Mononuclear cell (primary cell): Measurements from ENCODE around the gene AKAP3. TPM values are rescaled to one million over a fixed set of nuclear protein-coding genes. Genes with fewer than 3 reads are reported as not detected.

Experiments used
- H3K27me3 ChIP-seq: 2 replicates; pipeline ENCODE4 v1.6.0; 2011; ENCODE audit warnings: low read length, control low read depth; ENCODE audit not compliant: insufficient read depth
- H3K4me1 ChIP-seq: 2 replicates; pipeline ENCODE4 v1.5.1; 2011; ENCODE audit warnings: mild to moderate bottlenecking, low read length, control low read depth; ENCODE audit not compliant: insufficient read depth
- H3K4me3 ChIP-seq: 2 replicates; pipeline ENCODE4 v1.5.1; 2011; ENCODE audit warnings: mild to moderate bottlenecking, low read length, moderate library complexity
- H3K9me3 ChIP-seq: 2 replicates; pipeline ENCODE4 v1.5.1; 2011; ENCODE audit warnings: low read depth, mild to moderate bottlenecking, control low read depth, low read length
- total RNA-seq: library from RNA; depleted of rRNA; stranded (reverse); fragments of >200 nt; gene quantifications from one replicate; pipeline ENCODE4 v1.2.3, GENCODE V29; 2012

AKAP3 gene
- total RNA-seq, 1 donor = 1.4 TPM

DNA sequence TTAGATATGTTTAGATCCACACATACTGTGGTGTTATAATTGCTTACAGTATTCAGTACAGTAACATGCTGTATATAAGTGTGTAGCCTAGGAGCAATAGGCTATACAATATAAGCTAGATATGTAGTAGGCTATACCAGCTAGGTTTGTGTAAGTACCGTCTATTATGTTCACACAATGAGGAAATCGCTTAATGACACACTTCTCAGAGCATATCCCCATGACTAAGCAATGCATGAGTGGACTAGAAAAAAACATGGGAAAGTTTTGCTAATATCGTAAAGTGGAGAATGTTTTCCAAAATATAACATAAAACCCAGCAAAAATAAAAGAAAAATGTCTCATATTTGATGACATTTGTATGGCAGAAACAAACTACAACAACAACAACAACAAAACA lies 27.3 kb downstream of the AKAP3 start:
- H3K4me1 ChIP-seq = no peaks in the 10 kb centered on the region
- H3K27me3 ChIP-seq = peaks cover 2% of the 10 kb centered on the region
- H3K9me3 ChIP-seq = no peaks in the 10 kb centered on the region
- H3K4me3 ChIP-seq = no peak overlapping the region

DNA sequence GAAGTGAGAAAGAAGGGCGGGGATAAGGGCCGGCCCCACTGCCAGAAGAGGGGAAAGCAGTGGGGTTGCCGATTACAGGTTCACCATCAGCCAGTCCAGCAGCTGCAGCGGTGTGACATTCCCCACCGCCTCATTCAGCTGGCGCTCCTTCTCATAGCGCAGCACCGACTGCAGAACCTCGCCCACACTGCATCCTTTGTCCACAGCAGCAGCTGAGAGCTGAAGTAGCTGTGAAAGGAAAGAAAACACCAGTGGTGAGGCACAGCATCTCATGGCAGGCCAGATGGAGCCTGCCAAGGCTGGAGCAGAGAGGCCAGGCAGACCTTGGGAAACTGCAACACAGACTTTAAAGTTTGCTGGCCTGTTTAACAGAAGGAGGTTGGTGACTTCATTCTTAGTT lies 33.2 kb downstream of the AKAP3 start:
- H3K4me1 ChIP-seq = no peaks in the 10 kb centered on the region
- H3K27me3 ChIP-seq = no peaks in the 10 kb centered on the region
- H3K4me3 ChIP-seq = no peak overlapping the region
- H3K9me3 ChIP-seq = no peaks in the 10 kb centered on the region

DNA sequence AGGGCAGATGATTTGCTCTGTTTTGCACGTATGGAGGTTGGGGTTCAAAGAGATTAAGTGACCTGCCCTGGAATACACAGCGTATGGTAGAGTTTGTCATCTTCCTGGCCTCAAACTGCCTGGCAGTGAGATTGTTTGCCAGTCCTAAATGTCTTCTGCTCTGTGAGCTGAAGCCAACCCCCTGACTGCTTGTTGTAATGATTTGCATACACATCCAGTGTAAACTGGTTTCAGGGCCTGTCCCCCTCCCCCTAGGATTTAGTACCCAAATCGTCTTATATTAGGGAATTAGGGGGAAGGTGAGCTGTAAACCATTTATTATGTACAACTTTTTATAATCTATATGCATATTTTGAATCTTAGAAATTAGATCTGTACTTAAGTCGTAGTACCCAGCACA lies 38.4 kb downstream of the AKAP3 start:
- Histone ChIP-seq H3K9me3 (no peaks in the 10 kb centered on the region), H3K27me3 (no peaks in the 10 kb centered on the region), H3K4me1 (peaks cover 7% of the 10 kb centered on the region), H3K4me3 (no peak overlapping the region)

DNA sequence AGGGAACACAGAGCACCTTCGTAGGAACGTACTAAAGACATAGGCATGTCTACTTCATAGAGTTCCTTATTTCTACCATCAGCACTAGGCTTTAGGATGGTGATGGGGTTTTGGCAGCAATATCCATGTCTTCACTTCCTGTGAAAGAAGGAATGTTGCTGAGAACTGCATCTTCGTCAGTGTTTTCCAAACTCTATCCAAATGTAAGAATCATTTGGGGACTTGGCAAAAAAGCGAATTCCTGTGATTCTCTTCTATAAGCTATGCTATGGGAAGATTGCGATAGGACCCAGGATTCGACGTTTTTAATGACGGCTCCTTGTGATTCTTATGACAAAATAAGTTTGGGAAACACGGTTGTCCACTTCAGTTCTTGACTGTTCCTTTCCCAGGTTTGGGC lies 39.8 kb downstream of the AKAP3 start:
- Histone ChIP-seq H3K27me3 (no peaks in the 10 kb centered on the region), H3K9me3 (no peaks in the 10 kb centered on the region), H3K4me1 (peaks cover 7% of the 10 kb centered on the region), H3K4me3 (no peak overlapping the region)

DNA sequence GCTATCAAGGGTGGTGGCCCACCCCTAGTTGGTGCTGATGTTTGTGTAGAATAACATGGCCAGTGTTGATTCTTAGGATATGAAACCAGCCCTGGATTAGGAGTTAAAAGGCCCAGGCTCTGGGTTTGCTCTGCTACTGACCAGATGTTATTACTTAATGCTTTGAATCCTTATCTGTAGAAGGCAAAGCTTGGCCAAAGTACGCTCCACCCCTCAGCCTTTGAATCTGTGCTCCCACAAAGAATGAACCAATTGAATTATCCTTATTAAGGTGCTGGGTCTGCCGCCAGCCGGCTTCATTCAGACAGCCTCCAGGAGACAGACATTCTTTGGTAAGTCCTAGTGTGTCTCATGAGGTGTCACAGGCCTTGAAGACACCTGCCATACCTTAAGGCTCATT lies 41.8 kb downstream of the AKAP3 start:
- Histone ChIP-seq H3K9me3 (no peaks in the 10 kb centered on the region), H3K4me3 (no peak overlapping the region), H3K27me3 (no peaks in the 10 kb centered on the region), H3K4me1 (peaks cover 7% of the 10 kb centered on the region)

DNA sequence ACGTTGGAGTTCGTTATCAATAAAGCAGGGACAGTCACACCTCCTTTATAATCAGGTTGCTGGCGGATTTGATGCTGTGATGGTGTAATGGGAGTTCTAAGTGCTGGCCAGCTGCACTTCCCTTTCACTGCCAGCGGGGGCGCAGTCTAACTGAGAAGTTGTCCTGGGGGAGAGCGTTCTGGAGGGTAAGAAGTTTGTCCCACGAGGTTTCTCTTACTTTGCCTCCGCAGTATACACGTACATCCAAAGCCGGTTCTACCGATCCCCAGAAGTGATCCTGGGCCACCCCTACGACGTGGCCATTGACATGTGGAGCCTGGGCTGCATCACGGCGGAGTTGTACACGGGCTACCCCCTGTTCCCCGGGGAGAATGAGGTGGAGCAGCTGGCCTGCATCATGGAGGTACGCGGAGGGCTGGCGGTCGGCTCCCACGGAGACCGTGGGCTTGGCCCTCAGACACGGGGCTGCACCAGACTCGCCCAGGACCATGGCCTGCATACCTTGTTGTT lies 44.1 kb downstream of the AKAP3 start:
- H3K9me3 ChIP-seq = no peaks in the 10 kb centered on the region
- H3K4me3 ChIP-seq = peak overlapping the region; percentile 85
- no peaks in the 10 kb centered on the region for H3K27me3 ChIP-seq
- H3K4me1 ChIP-seq = peaks cover 7% of the 10 kb centered on the region

DNA sequence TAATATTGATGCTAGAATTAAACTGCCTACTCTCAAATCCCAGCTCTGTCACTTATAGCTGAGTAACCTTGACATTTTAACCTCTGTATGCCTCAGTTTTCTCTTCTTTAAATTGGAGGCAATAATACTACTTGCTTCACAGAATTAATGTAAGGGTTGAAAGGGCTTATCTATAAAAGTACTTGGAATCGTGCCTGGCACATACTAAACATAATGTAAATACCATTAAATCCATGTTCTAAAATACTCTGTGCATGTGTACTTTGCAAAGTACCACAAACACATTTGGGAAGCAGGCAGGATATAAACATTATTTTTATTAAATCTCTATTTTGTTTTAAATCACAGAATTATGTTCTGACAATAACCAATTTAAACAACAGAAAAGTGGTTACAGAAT lies 44.9 kb downstream of the AKAP3 start:
- peaks cover 7% of the 10 kb centered on the region for H3K4me1 ChIP-seq
- H3K4me3 ChIP-seq = no peak overlapping the region
- no peaks in the 10 kb centered on the region for H3K27me3 ChIP-seq
- no peaks in the 10 kb centered on the region for H3K9me3 ChIP-seq

DNA sequence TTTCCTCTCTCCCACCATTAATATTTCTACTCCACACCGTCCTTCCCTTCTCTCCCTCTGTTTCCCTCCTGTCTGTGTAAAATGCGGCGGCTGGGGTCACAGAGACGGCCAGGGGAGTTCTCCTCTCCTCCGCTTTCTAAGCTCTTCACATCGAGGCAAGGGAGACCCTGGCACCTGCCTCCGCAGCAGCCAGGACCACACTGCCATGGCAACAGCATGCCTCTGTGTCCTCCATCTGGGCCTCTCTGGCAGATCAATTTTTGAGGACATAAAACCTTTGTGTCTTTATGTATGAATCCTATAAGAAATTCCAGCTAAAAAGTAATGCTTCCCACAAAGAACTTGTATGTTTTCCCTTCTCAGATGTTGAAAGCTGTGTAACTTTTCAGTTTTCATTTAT lies 45.4 kb downstream of the AKAP3 start:
- Histone ChIP-seq H3K9me3 (no peaks in the 10 kb centered on the region), H3K27me3 (no peaks in the 10 kb centered on the region), H3K4me3 (no peak overlapping the region), H3K4me1 (peaks cover 7% of the 10 kb centered on the region)

DNA sequence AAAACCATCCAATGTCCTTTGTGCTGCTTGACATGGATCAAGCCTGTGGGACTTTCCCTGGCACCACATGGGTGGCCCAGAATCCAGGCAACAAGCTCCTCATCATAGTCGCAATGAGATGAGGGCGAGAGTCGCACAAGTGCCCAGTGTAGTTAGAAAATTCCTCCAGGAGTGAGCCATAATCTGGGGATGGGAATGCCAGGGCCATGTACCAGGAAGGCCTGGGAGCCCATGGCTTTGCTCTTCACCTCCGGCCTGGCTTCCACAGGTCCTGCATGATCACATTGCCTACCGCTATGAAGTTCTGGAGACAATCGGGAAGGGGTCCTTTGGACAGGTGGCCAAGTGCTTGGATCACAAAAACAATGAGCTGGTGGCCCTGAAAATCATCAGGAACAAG lies 53.0 kb downstream of the AKAP3 start:
- Histone ChIP-seq H3K27me3 (no peaks in the 10 kb centered on the region), H3K9me3 (no peaks in the 10 kb centered on the region), H3K4me3 (no peak overlapping the region), H3K4me1 (no peaks in the 10 kb centered on the region)

DNA sequence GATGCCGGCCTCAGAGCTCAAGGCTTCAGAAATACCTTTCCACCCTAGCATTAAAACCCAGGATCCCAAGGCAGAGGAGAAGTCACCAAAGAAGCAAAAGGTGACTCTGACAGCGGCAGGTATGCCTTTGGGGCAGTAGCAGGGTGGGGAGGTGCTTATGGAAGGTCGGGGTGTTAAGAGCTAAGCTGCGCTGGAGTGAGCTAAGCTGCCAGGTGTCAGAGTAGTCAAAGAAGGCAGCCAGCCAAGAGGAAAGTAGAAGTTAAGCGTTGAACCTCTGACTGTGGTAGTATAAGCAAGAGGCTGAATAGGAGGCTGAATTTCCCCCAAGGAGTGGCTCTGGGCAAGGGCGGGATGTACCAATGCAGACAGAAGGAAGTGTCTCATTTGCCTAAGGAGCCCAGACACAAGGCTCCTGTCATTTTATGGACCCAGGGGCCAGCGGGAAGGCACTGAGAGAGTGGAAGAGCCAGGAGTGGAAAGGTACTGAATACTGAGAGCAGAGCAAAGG lies 57.6 kb downstream of the AKAP3 start:
- Histone ChIP-seq H3K4me3 (no peak overlapping the region), H3K27me3 (no peaks in the 10 kb centered on the region), H3K4me1 (no peaks in the 10 kb centered on the region), H3K9me3 (no peaks in the 10 kb centered on the region)

DNA sequence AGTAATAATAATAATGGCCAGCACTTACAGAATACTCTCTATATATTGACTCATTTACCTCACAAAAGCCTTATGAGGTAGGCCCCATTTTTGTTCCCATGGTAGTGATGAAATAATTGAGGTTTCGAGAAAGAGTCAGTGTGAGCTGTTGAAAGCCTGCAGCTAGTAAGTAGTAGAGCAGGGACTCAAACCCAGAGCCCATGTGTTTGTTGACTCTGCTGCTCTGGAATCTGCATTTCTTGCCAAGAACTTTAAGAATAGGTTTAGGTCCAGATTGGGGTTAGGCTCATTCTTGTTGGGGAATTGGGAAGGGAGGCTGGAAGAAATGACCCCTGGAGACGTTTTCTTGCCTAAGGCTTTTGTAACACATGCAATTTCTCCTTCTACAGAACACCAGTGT lies 58.9 kb downstream of the AKAP3 start:
- no peaks in the 10 kb centered on the region for H3K27me3 ChIP-seq
- H3K9me3 ChIP-seq = no peaks in the 10 kb centered on the region
- no peaks in the 10 kb centered on the region for H3K4me1 ChIP-seq

DNA sequence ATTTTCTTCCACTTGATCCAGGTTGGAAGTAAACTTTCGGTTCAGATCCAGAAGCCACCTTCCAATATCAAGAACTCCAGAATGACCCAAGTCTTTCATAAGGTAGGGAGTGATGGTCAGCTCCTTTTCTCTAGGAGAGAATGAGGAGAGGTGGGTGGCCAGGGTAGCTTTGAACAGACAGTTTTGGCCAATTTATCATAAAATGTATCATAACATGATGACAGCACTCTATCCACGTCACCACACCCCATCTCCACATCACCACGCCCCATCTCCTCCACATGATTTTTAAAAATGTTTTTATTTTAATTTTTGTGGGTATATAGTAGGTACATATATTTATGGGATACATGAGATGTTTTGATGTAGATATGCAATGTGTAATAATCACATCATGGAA lies 59.9 kb downstream of the AKAP3 start:
- no peaks in the 10 kb centered on the region for H3K9me3 ChIP-seq
- H3K27me3 ChIP-seq = no peaks in the 10 kb centered on the region

More for the DNA sequence above, 58.9 kb downstream of the AKAP3 start:
- H3K4me3 ChIP-seq = no peak overlapping the region

DNA sequence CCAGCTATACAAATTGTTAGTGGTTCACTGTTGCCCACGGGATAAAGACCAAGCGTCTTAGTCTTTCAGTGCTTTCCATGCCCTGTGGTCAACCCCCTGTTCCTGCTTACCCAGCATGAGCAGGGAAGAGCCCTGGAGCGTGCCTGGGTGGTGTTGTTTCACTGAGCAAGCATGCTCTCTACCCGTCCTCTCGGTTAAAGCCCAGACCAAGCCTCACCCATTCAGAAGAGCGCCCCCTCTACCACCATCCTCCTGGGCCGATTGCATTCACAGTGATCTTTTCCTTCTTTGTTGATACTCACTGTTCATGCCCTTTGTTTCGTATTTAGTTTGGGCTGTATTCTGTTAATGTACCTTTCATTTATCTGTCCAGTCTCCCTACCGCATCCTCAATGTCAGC lies 61.7 kb downstream of the AKAP3 start:
- Histone ChIP-seq H3K9me3 (no peaks in the 10 kb centered on the region), H3K27me3 (no peaks in the 10 kb centered on the region), H3K4me3 (no peak overlapping the region), H3K4me1 (no peaks in the 10 kb centered on the region)

More for the DNA sequence above, 59.9 kb downstream of the AKAP3 start:
- Histone ChIP-seq H3K4me1 (no peaks in the 10 kb centered on the region), H3K4me3 (no peak overlapping the region)

DNA sequence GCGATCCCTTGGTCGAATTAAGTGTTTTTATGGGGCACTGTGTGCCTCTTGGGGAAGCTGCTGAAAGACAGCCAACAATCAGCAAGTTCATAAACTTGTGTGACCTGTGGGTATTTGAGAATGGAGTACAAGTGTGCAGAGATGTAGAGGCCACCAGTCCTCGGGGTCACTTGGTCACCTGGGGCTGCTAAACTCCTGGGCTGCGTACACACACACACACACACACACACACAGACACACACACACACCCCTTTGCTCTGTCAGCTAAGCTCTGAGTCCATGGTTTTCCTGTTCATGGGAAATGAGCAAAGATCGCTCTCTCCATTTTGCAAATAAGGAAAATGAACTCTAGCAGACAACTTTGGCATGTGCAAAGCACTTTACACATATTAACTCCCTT lies 62.4 kb downstream of the AKAP3 start:
- Histone ChIP-seq H3K27me3 (no peaks in the 10 kb centered on the region), H3K9me3 (no peaks in the 10 kb centered on the region), H3K4me1 (no peaks in the 10 kb centered on the region), H3K4me3 (no peak overlapping the region)

DNA sequence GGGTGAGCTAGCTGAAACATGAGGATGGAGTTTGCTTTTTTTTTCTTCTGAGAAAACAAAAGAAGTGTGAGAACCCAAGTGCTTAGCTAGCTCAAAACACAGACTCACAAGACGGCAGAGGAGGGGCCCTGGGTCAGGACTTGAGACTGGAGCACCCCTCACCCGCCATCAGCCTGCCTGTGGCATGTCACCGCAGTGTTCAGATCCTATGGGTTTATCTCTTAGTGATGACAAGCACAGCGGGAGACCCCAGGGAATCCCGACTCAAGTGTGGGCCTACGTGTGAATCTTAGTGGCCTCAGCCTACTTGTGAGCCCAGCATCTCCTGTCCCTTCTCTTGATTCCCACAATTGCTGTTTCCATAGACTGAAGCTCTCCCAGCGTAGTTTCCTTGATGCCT lies 64.0 kb downstream of the AKAP3 start:
- Histone ChIP-seq H3K27me3 (no peaks in the 10 kb centered on the region), H3K4me3 (no peak overlapping the region), H3K4me1 (no peaks in the 10 kb centered on the region), H3K9me3 (no peaks in the 10 kb centered on the region)

DNA sequence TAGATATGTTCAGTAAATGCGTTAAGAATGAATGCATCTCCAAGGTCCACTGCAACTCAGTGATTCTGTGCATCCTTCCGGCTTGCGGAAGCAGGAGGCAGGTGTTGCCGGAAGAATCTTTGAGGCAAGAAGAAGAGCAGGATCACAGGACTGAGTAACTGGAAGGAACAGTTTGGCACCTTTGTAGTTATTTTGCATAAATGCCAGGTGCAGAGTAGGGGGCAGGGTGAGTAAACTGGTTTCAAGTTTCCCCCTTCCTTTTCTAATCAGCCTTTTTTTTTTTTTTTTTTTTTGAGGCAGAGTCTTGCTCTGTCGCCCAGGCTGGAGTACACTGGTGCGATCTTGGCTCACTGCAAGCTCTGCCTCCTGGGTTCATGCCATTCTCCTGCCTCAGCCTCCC lies 64.6 kb downstream of the AKAP3 start:
- Histone ChIP-seq H3K9me3 (no peaks in the 10 kb centered on the region), H3K4me3 (no peak overlapping the region), H3K27me3 (no peaks in the 10 kb centered on the region), H3K4me1 (no peaks in the 10 kb centered on the region)
